Measurements from ENCODE around the gene KARS1.

Gene KARS1

GRCh38 chr16:75624921-75625334 is 22.5 kb downstream of the KARS1 start:
- H3K36me3 ChIP-seq (ENCODE audit: insufficient read depth, low read length): peaks cover 35% of the 10 kb centered on the region
- peaks cover 21% of the 10 kb centered on the region for H3K4me1 ChIP-seq (ENCODE audit: insufficient read depth, low read length)
- H3K9me3 ChIP-seq (ENCODE audit: low read length): no peaks in the 10 kb centered on the region
- no peaks in the 10 kb centered on the region for H3K27me3 ChIP-seq (ENCODE audit: control insufficient read depth in 1 of 2, insufficient read depth in 2 of 2, low read length in 2 of 2)
- no peak overlapping the region for H3K4me3 ChIP-seq (ENCODE audit: low read depth in 1 of 2, low read length in 2 of 2)
- no peak overlapping the region for H3K9ac ChIP-seq (ENCODE audit: low read length)
- no peak overlapping the region for H3K27ac ChIP-seq (ENCODE audit: low read depth, low read length)

GRCh38 chr16:75622761-75623605 is 24.5 kb downstream of the KARS1 start, which contains the start of gene ADAT1:
Gene ADAT1 (minus strand): TSS chr16:75623281. CDS start chr16:75620799, 2,482 bp downstream.
- H3K27me3 ChIP-seq (ENCODE audit: control insufficient read depth in 1 of 2, insufficient read depth in 2 of 2, low read length in 2 of 2): no peaks in the 10 kb centered on the region

GRCh38 chr16:75621170-75621477 is 26.3 kb downstream of the KARS1 start:
- Histone ChIP-seq H3K36me3 (ENCODE audit: insufficient read depth, low read length) (peaks cover 21% of the 10 kb centered on the region), H3K27ac (ENCODE audit: low read depth, low read length) (no peak overlapping the region), H3K27me3 (ENCODE audit: control insufficient read depth in 1 of 2, insufficient read depth in 2 of 2, low read length in 2 of 2) (no peaks in the 10 kb centered on the region), H3K4me1 (ENCODE audit: insufficient read depth, low read length) (peaks cover 21% of the 10 kb centered on the region), H3K4me3 (ENCODE audit: low read depth in 1 of 2, low read length in 2 of 2) (no peak overlapping the region), H3K9me3 (ENCODE audit: low read length) (no peaks in the 10 kb centered on the region), H3K9ac (ENCODE audit: low read length) (no peak overlapping the region)

More at GRCh38 chr16:75622761-75623605, 24.5 kb downstream of the KARS1 start, which contains the start of gene ADAT1:
- H3K36me3 ChIP-seq (ENCODE audit: insufficient read depth, low read length): peaks cover 18% of the 10 kb centered on the region
- no peaks in the 10 kb centered on the region for H3K9me3 ChIP-seq (ENCODE audit: low read length)
- H3K27ac ChIP-seq (ENCODE audit: low read depth, low read length): peak within 1 kb of the TSS; percentile 97
- H3K9ac ChIP-seq (ENCODE audit: low read length): peak within 1 kb of the TSS; percentile 79
- H3K4me1 ChIP-seq (ENCODE audit: insufficient read depth, low read length): peaks cover 21% of the 10 kb centered on the region
- H3K4me3 ChIP-seq (ENCODE audit: low read depth in 1 of 2, low read length in 2 of 2): peak within 1 kb of the TSS; percentile 75 to 82

GRCh38 chr16:75620326-75621169 is 26.9 kb downstream of the KARS1 start:
- Histone ChIP-seq H3K27ac (ENCODE audit: low read depth, low read length) (no peak overlapping the region), H3K4me3 (ENCODE audit: low read depth in 1 of 2, low read length in 2 of 2) (no peak overlapping the region), H3K4me1 (ENCODE audit: insufficient read depth, low read length) (peaks cover 21% of the 10 kb centered on the region), H3K9ac (ENCODE audit: low read length) (no peak overlapping the region), H3K27me3 (ENCODE audit: control insufficient read depth in 1 of 2, insufficient read depth in 2 of 2, low read length in 2 of 2) (no peaks in the 10 kb centered on the region), H3K36me3 (ENCODE audit: insufficient read depth, low read length) (peaks cover 24% of the 10 kb centered on the region), H3K9me3 (ENCODE audit: low read length) (no peaks in the 10 kb centered on the region)

- Histone ChIP-seq H3K27ac (ENCODE audit: low read depth, low read length) (no peak overlapping the region), H3K9ac (ENCODE audit: low read length) (no peak overlapping the region), H3K36me3 (ENCODE audit: insufficient read depth, low read length) (peaks cover 26% of the 10 kb centered on the region)
Observed at GRCh38 chr16:75618780-75619179, 28.7 kb downstream of the KARS1 start.

GRCh38 chr16:75617121-75617520 is 30.3 kb downstream of the KARS1 start:
- Histone ChIP-seq H3K4me3 (ENCODE audit: low read depth in 1 of 2, low read length in 2 of 2) (no peak overlapping the region), H3K27me3 (ENCODE audit: control insufficient read depth in 1 of 2, insufficient read depth in 2 of 2, low read length in 2 of 2) (no peaks in the 10 kb centered on the region), H3K36me3 (ENCODE audit: insufficient read depth, low read length) (peaks cover 42% of the 10 kb centered on the region), H3K27ac (ENCODE audit: low read depth, low read length) (no peak overlapping the region), H3K4me1 (ENCODE audit: insufficient read depth, low read length) (peaks cover 17% of the 10 kb centered on the region), H3K9me3 (ENCODE audit: low read length) (no peaks in the 10 kb centered on the region), H3K9ac (ENCODE audit: low read length) (no peak overlapping the region)

More at GRCh38 chr16:75618780-75619179, 28.7 kb downstream of the KARS1 start:
- peaks cover 21% of the 10 kb centered on the region for H3K4me1 ChIP-seq (ENCODE audit: insufficient read depth, low read length)
- H3K27me3 ChIP-seq (ENCODE audit: control insufficient read depth in 1 of 2, insufficient read depth in 2 of 2, low read length in 2 of 2): no peaks in the 10 kb centered on the region
- no peak overlapping the region for H3K4me3 ChIP-seq (ENCODE audit: low read depth in 1 of 2, low read length in 2 of 2)
- no peaks in the 10 kb centered on the region for H3K9me3 ChIP-seq (ENCODE audit: low read length)

GRCh38 chr16:75616521-75617010 is 30.9 kb downstream of the KARS1 start:
- H3K9me3 ChIP-seq (ENCODE audit: low read length): no peaks in the 10 kb centered on the region
- H3K36me3 ChIP-seq (ENCODE audit: insufficient read depth, low read length): peaks cover 46% of the 10 kb centered on the region
- no peak overlapping the region for H3K27ac ChIP-seq (ENCODE audit: low read depth, low read length)
- no peak overlapping the region for H3K4me3 ChIP-seq (ENCODE audit: low read depth in 1 of 2, low read length in 2 of 2)
- H3K9ac ChIP-seq (ENCODE audit: low read length): no peak overlapping the region
- H3K27me3 ChIP-seq (ENCODE audit: control insufficient read depth in 1 of 2, insufficient read depth in 2 of 2, low read length in 2 of 2): no peaks in the 10 kb centered on the region
- peaks cover 11% of the 10 kb centered on the region for H3K4me1 ChIP-seq (ENCODE audit: insufficient read depth, low read length)

- no peak overlapping the region for H3K9ac ChIP-seq (ENCODE audit: low read length)
- H3K9me3 ChIP-seq (ENCODE audit: low read length): no peaks in the 10 kb centered on the region
- H3K36me3 ChIP-seq (ENCODE audit: insufficient read depth, low read length): peaks cover 46% of the 10 kb centered on the region
- H3K4me3 ChIP-seq (ENCODE audit: low read depth in 1 of 2, low read length in 2 of 2): no peak overlapping the region
- H3K27ac ChIP-seq (ENCODE audit: low read depth, low read length): no peak overlapping the region
- H3K27me3 ChIP-seq (ENCODE audit: control insufficient read depth in 1 of 2, insufficient read depth in 2 of 2, low read length in 2 of 2): no peaks in the 10 kb centered on the region
- H3K4me1 ChIP-seq (ENCODE audit: insufficient read depth, low read length): peaks cover 2% of the 10 kb centered on the region
Observed at GRCh38 chr16:75615619-75616018, 31.8 kb downstream of the KARS1 start.

GRCh38 chr16:75614066-75614897 is 33.2 kb downstream of the KARS1 start:
- Histone ChIP-seq H3K4me1 (ENCODE audit: insufficient read depth, low read length) (no peaks in the 10 kb centered on the region), H3K27me3 (ENCODE audit: control insufficient read depth in 1 of 2, insufficient read depth in 2 of 2, low read length in 2 of 2) (no peaks in the 10 kb centered on the region), H3K4me3 (ENCODE audit: low read depth in 1 of 2, low read length in 2 of 2) (no peak overlapping the region), H3K9me3 (ENCODE audit: low read length) (no peaks in the 10 kb centered on the region), H3K27ac (ENCODE audit: low read depth, low read length) (no peak overlapping the region), H3K9ac (ENCODE audit: low read length) (no peak overlapping the region), H3K36me3 (ENCODE audit: insufficient read depth, low read length) (peaks cover 45% of the 10 kb centered on the region)

- Histone ChIP-seq H3K9ac (ENCODE audit: low read length) (no peak overlapping the region), H3K27ac (ENCODE audit: low read depth, low read length) (no peak overlapping the region), H3K36me3 (ENCODE audit: insufficient read depth, low read length) (peaks cover 38% of the 10 kb centered on the region), H3K9me3 (ENCODE audit: low read length) (no peaks in the 10 kb centered on the region), H3K4me1 (ENCODE audit: insufficient read depth, low read length) (no peaks in the 10 kb centered on the region), H3K27me3 (ENCODE audit: control insufficient read depth in 1 of 2, insufficient read depth in 2 of 2, low read length in 2 of 2) (no peaks in the 10 kb centered on the region), H3K4me3 (ENCODE audit: low read depth in 1 of 2, low read length in 2 of 2) (no peak overlapping the region)
Observed at GRCh38 chr16:75606507-75606906, 41.0 kb downstream of the KARS1 start.

GRCh38 chr16:75603241-75603640 is 44.2 kb downstream of the KARS1 start:
- Histone ChIP-seq H3K9me3 (ENCODE audit: low read length) (no peaks in the 10 kb centered on the region), H3K4me1 (ENCODE audit: insufficient read depth, low read length) (peaks cover 7% of the 10 kb centered on the region), H3K36me3 (ENCODE audit: insufficient read depth, low read length) (peaks cover 31% of the 10 kb centered on the region), H3K9ac (ENCODE audit: low read length) (no peak overlapping the region), H3K27me3 (ENCODE audit: control insufficient read depth in 1 of 2, insufficient read depth in 2 of 2, low read length in 2 of 2) (no peaks in the 10 kb centered on the region), H3K4me3 (ENCODE audit: low read depth in 1 of 2, low read length in 2 of 2) (no peak overlapping the region), H3K27ac (ENCODE audit: low read depth, low read length) (no peak overlapping the region)

All from muscle layer of colon (tissue), 2 donors.